Mammary epithelial cell (primary cell): ENCODE measurements around the gene AK6.

Experiments
- CTCF ChIP-seq, 2 donors: IDR thresholded peaks in 1 of 2; conservative IDR thresholded peaks in 1 of 2; 2 replicates each; pipeline ENCODE4 v1.5.1; 2011 to 2012; ENCODE audit warnings: inconsistent platforms in 2 of 2, low read length in 2 of 2, mild to moderate bottlenecking in 2 of 2, control low read depth in 1 of 2, low read depth in 1 of 2; ENCODE audit not compliant: insufficient read depth in 1 of 2; ENCODE audit errors: extremely low read depth in 1 of 2
- EZH2 ChIP-seq: IDR thresholded peaks from 2 replicates; pipeline ENCODE4 v1.6.1; 2012; ENCODE audit warnings: low read length, inconsistent platforms, borderline replicate concordance

DNA sequence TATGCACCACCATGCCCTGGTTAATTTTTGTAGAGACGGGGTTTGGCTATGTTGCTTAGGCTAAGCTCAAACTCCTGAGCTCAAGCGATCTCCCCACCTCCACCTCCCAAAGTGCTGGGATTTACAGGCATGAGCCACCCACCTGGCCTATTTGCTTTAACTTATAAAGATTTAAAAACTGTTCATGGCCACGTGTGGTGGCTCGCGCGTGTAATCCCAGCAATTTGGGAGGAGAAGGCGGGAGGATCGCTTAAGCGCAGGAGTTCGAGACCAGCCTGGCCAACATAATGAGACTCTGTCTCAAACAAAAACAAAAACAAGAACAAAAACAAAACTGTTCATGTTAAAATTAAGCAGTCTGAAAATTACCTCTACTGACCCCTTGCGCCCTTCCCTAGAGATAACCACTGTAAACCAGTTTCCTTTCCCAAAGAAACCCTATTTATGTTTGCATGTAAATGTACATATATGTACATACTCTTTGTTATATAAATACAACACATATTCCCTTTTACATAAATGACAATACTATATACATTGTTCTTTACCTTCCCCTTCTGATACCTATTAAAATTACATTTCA lies 1.5 kb downstream of the AK6 start:
- TF ChIP-seq CTCF (conservative IDR thresholded peaks at IDR 0.05 in 1 of 2, IDR thresholded peaks at IDR 0.05 in 1 of 2; ENCODE audit: extremely low read depth in 1 of 2, insufficient read depth in 1 of 2, low read depth in 1 of 2, low read length in 2 of 2) (no peak), EZH2 (no peak)
